Measurements from ENCODE around the gene STRIT1.
A peak's percentile ranks its signal among the peaks of the same experiment; 100 is the strongest.
"Not testable (repeated sequence)": the region's sequence is repeated elsewhere in the genome, so short reads cannot be mapped to it uniquely, and the experiment has no call there.

Gene STRIT1

GRCh38 chr3:155262855-155263254 is 30.6 kb downstream of the STRIT1 start:
- DNase-seq: not testable (repeated sequence)

- DNase-seq: no peak
Measured at GRCh38 chr3:155262295-155262694, 31.2 kb downstream of the STRIT1 start.

GRCh38 chr3:155254445-155254844 is 39.0 kb downstream of the STRIT1 start:
- no peak for DNase-seq

GRCh38 chr3:155252535-155252934 is 40.9 kb downstream of the STRIT1 start:
- DNase-seq: no peak

- no peak for DNase-seq
Measured at GRCh38 chr3:155252021-155252420, 41.5 kb downstream of the STRIT1 start.

- DNase-seq: no peak
Measured at GRCh38 chr3:155248531-155249187, 44.8 kb downstream of the STRIT1 start.

GRCh38 chr3:155244699-155245098 is 48.8 kb downstream of the STRIT1 start:
- DNase-seq: no peak

GRCh38 chr3:155244216-155244615 is 49.3 kb downstream of the STRIT1 start:
- peak in 1 of 2 experiments; percentile 6 for DNase-seq

- no peak for DNase-seq
Measured at GRCh38 chr3:155243512-155243921, 50.0 kb downstream of the STRIT1 start.

GRCh38 chr3:155242342-155242741 is 51.1 kb downstream of the STRIT1 start:
- DNase-seq: no peak

GRCh38 chr3:155241579-155241978 is 51.9 kb downstream of the STRIT1 start:
- no peak for DNase-seq
